SK-MEL-5 (cell line): ENCODE results near the gene MON1A. TPM values are rescaled to one million over a fixed set of nuclear protein-coding genes. Genes with fewer than 3 reads are reported as not detected.
A peak's percentile ranks its signal among the peaks of the same experiment; 100 is the strongest.
"Not testable (repeated sequence)": the region's sequence is repeated elsewhere in the genome, so short reads cannot be mapped to it uniquely, and the experiment has no call there.

Experiments
- DNase-seq: peaks from one replicate; pipeline ENCODE4 v3.0.0-alpha.2; 2016; ENCODE audit warnings: low read depth, low spot score
- in situ Hi-C: cut with HindIII; loops from 2 replicates; pipeline ENCODE4 v1.10.0; 2016; ENCODE audit warnings: low sequenced_read_pairs, high pct_unique_total_duplicates, low pct_unique_long_range_greater_than_20kb
- total RNA-seq: library from RNA; depleted of rRNA; stranded (reverse); fragments of >200 nt; shearing (Covaris generic); gene quantifications from 2 replicates; pipeline ENCODE4 v1.2.3, GENCODE V29; 2014

The MON1A gene
- total RNA-seq, 1 experiment from 2014 or later: 8.0 TPM

DNA sequence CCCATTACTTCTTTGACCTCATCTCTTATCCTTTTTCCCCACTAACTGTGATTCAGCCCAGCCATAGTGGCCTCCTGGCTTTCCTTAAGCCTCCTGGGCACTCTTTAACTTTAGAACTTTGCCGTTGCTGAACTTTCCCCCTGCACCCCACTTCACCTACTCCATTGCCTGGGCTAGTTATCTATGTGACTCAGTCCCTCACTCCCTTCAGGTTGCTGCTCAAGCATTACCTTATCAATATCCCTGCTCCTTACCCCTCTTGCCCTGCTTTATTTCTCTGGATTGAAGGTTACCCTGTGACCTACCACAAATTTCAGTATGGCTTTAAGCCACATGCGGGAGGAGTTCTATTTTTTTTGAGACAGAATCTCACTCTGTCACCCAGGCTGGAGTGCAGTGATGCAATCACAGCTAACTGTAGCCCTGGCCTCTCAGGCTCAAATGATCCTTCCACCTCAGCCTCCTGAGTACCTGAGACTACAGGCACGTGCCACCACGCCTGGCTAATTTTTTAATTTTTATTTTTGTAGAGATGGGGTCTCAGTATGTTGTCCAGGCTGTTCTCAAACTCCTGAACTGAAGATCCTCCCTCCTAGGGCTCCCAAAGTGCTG is 3.4 kb downstream of the MON1A start:
- DNase-seq: no peak
- in situ Hi-C loops: no loop called here

DNA sequence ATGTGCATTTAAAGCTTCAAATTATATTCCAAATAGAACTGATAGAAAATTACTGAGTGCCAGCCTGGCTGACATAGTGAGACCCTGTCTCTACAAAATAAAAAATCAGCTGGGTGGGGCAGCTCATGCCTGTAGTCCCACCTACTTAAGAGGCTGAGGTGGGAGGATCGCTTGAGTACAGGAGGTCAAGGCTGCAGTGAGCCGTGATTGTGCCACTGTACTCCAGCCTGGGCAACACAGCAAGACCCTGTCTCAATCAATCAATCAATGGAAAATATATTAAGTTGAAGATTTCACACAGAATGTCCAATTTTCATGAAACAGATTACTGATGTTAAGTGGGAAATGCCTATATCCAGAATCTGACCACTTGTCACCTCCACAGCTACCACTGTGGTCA is 4.1 kb downstream of the MON1A start:
- in situ Hi-C loops: no loop called here
- DNase-seq: no peak

DNA sequence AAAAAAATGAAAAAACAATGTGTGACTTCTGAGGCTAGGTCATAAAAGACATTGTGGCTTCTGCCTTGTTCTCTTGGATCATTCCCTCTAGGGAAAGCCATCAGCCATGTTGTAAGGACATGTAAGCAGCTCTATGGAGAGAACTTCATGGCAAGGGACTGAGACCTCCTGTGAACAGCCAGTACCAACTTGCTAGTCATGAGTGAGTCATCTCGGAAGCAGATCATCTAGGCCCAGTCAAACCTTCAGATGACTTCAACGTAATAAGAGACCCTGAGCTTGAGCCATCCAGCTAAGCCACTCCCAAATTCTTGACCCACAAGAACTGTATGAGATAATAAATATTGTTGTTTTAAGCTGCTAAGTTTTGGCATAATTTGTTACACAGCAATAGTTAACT is 4.9 kb downstream of the MON1A start:
- DNase-seq: no peak
- in situ Hi-C loops: no loop called here

DNA sequence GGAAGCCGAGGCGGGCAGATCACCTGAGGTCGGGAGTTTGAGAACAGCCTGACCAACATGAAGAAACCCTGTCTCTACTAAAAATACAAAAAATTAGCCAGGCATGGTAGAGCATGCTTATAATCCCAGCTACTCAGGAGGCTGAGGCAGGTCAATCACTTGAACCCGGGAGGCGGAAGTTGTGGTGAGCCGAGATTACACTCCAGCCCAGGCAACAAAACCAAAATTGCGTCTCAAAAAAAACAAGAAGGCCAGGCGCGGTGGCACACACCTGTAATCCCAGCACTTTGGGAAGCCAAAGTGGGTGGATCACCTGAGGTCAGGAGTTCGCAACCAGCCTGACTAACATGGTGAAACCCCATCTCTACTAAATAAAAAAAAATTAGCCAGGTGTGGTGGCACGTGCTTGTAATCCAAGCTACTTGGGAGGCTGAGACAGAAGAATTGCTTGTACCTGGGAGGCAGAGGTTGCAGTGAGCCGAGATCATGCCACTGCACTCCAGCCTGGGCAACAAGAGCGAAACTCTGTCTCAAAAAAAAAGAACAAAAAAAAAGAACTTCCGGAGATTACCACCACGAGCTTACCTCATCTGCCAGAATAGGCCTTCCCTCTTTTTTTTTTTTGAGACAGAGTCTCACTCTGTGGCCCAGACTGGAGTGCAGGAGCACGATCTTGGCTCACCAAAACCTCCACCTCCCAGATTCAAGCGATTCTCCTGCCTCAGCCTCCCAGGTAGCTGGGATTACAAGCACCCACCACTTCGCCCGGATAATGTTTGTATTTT is 11.6 kb downstream of the MON1A start:
- DNase-seq, in situ Hi-C loops: not testable (repeated sequence)

DNA sequence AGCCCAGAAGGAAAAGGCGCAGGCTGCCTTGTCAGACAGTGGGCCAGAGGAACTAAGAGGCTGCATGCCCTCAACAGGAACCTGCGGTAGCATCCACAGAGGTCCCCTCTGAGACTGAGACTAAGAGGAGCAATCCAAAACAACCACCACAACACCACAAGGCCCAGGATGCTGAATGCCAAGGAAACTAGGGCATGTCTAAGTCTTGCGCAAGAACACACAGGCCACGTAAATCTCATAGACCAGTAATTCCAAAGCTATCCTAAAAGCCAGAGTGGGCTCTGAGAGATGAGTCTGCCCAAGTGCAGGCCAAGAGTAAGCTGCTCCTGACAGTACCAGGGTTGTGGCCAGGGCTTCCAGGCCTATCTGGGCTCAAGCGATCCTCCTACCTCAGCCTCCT is 12.9 kb downstream of the MON1A start:
- in situ Hi-C loops: no loop called here
- no peak for DNase-seq

DNA sequence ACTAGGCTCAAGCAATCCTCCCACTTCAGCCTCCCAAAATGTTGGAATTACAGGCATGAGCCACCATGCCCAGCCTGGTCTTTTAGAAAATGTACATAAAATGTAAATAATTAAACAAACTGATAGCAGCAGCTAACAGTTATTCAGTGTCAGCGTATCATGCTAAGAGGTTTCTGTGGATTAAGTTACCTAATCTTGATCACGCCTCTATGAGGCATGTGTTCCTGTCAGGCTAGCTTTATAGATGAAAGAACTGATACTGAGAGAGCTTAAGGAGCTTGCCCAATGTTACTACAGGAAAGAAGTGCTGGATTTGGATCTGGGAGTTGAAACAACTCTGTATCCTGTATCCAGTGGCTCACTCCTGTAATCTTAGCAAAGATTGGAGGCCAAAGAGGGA is 14.7 kb downstream of the MON1A start:
- DNase-seq: no peak
- in situ Hi-C loops: no loop called here

DNA sequence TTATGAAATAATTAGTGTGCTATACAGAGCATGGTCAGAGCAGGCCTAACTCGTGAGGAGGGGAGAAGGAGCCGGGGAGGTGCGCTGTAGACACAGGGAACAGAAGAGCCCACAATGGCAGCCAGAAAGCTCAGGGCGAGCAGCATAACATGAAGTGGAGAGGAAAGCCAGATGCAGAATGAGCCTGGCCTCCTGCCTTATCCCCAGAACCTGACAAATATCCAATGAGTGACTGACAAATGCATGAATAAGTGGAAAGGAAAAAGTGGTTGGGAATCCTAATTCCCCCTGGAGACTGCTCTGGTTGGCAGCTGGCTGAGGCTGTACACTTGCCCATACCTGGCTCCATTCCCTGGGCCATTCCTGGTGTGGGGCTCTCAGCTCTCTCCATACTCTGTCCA is 16.7 kb downstream of the MON1A start:
- no peak for DNase-seq
- in situ Hi-C loops: no loop called here

DNA sequence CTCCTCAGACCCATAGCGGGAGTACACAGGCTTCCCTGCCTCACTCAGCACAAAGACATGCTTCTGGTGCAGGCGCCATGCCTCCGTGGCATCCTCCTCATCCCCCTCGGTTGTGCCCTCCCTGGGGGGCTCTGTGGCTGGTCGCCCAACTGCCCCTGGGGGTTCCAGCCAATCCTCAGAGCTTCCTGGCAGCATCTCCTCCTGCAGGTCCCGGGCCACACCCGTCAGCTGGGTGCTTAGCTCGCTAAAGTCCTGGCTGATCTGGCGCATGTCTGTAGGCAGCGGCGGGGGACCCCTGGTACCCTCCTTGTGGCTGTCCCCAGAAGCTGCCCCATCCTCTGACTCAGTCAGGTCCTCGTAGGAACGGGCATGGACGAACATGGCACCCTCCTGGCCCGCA is 18.0 kb downstream of the MON1A start:
- DNase-seq: no peak
- in situ Hi-C loops: no loop called here

DNA sequence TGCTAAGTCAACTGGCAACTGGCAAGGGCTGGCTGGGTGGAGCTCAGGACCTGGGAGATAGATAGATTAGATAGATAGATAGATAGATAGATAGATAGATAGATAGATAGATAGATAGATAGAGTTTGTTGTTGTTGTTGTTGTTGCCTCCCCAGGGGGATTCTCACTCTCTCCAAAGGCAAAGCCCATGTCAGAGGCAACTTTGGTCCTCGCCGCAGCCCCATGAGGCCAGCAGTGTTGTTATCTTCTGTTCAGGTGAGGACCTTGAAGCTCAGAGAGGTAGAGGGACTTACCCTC is 18.5 kb downstream of the MON1A start:
- no peak for DNase-seq
- in situ Hi-C loops: no loop called here

DNA sequence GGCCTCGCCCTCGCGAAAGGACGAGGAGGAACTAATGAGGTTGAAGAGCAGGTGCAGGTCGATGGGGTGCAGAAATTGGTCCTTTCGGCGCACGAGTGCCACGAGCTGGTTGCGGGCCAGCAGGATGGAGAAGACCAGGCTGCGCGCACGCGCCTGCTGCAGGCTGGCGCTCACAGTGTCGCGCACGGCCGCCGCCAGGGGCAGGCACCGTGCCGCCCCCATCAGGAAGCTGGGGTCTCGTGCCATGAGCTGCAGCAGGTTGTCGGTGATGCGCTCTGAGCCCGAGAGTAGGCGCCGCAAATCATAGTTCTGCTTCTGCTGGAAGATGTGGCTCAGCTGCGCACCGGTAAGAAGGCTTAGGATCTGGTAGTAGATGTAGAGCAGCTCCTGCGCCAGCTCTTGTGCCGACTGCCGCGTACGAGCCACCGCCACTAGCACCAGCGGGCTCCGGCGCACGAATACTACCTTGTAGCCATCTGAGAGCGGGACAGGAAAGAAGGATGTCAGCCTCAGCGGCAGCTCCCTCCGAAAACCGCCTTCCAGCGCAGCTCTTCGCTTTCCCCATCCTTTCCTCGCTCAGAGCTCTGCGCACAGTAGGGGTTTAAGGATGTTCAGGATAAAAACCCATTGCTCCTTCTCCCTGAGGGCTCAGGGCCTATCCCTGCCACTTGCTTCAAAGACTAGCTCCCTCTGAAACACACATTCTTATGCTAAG is 19.0 kb downstream of the MON1A start:
- in situ Hi-C loops: no loop called here
- DNase-seq: no peak

DNA sequence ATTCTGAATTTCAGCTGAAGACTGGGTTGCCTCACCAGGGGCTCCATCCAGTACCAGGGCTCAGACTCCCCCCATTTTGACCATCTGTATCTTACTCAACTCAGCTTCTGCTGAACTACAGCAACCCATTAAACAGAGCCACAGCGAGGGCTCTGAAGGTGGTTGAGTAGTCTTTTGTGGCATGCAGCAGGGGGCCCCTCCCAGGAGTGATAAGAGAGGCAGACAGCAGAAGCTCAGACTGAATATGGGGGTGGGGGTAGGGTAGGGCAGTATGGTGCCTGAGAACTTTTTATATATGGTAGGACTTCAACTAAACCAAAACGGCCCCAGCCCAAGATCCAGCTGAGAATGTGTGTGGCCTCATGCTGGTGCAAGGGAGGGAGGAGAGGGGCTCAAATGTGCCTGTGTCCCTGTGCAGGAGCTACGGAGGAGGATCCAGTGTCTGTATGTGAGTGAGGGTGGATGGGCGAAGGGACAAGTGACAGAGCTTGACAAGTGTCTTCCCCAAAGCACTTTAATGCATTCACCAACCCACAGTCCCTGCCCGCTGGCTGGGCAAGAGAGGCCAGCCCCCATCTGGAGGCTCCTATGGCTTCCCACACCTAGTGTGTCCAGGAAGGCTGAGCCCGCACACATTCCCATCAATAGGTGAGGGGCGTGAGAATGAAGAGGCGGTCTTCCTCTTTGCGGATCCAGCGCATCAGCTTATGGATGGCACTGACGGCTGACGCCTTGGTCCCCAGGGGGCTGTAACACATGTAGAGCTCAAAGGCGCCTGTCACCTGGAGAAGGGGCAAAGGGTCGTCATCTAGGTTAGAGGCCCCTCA is 21.0 kb downstream of the MON1A start:
- in situ Hi-C loops: no loop called here
- DNase-seq: no peak

DNA sequence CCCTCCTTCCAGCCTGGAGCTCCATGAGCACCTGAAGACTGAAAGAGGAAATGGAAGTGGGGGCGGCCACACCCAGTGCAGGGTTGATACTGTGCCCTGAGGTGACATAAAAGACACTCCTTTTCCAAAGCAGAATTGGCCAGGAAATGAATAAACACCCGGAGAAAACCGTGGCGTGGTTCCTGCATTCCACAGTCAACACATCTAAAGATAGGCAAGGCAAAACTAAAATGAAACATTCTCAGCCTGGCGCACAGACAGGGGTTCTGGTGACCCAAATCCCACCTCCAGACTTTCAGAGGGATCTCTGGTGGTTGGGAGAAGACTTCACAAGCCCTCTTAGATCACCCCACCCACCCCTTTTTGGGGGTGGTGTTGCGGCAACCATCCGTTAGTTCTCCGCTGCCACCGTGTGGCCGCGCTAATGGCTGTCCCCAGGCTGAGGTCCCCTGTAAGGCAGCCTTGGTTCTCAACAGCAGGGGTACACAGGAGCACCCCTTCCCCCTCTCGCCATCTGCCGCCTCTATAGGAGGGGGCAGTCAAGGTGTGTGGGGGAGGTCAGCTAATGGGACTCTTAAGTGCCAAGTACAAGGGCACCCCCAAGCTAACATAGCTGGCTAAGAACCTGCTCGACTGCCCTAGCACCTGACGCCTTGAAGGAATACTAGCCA is 23.4 kb downstream of the MON1A start:
- in situ Hi-C loops: no loop called here
- peak; percentile 42 for DNase-seq

DNA sequence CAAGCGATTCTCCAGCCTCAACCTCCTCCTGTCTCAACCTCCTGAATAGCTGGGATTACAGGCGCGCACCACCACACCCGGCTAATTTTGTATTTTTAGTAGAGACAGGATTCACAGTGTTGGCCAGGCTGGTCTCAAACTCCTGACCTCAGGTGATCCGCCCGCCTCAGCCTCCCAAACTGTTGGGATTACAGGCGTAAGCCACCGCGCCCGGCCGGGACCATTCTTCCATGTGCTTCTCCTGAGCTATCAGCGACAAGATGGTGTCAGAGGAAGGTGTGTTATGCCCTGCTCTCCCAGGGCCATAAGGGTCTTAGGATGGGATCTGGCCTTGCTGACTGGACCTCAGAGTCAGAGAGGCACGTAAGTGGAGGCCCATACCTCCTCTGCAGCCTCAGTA is 25.2 kb downstream of the MON1A start:
- DNase-seq, in situ Hi-C loops: not testable (repeated sequence)

DNA sequence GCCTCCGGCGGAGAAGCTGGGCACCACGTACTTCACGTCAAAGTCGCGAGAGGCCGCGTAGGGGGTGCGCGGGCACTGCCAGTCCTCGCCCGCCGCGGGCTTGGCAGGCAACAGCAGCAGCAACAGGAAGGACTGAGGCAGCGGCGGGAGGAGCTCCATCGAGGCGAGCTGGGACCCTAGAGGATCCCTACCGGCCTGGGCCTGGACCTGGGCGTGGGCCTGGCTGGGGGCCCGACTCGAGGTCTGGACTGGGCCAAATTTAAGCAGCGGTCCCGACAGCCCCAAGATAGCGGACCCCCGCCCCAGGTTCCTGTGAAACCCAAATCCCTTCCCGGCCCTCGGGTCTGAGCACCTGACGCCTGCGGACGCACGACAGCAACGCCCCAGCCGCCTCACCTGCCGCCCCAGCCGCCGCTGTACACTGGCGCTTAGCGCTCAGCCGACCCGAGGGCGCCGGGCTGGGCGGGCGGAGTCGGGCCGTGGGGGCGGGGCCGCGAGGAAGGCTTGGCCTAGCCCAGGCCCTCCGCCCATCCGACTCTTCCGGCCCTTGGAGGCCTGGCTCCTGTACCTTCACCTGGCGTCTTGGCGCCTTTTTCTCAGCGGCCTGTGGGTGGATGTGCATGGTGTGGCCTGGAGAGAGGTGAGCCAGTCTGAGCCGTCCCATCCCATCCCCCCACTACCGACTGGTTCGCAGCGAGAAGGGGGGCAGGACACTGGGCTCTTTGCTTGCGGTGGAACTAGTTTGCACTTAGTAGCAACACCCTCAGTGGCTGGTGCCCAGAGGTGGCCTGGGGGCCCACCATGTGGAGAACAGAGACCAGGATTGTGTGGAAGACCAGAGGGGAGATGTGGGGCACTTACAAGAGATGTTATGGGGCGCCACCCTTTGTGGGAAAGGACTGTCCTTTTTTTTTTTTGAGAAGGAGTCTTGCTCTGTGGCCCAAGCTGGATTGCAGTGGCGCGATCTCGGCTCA is 25.9 kb downstream of the MON1A start, which contains the start of gene MST1R:
Gene MST1R, minus strand, starts transcription at position 423 of the 974 bp plus-strand sequence. Its CDS starts 264 bp downstream, at position 159.
- DNase-seq: no peak
- in situ Hi-C loops: no loop called here

DNA sequence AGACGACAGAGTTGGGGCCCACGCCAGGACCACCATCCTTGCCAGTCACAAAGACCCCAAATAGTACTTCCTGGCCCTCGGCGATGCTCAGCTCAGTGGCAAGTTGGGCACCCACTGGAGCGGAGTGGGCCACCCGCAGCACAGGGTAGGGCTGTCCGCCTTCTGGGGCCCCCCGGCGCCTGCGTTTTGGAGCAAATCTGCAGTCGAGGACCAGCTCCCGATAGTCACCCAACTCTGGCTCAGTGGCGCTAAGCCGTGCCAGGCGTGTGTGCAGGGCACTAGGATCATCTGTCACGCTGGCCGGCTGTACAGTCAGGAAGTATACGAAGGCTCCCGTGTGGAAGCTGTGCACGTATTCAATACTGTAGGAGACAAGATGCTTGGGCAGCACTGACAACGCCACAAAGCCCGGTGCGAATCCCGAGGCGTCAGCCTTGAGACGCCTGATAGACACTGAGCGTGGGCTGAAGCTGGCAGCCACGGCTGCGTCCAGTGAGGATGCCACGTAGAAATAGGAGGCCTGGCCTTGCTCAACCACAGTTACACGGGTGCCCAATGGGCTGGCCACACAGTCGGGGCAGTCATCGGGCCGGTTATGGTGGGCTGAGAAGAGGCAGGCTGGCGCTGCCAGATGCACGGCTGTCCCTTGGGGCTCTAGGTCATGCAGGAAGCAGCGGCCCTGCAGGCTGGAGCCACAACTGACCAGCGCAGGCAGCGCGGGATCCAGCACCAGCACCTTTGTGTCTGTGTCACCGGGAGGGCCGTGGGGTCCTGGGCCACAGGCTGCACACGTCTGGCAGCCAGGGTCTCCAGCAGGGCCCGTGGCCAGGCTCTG is 26.9 kb downstream of the MON1A start:
- no peak for DNase-seq
- in situ Hi-C loops: no loop called here
